ENCODE data around the gene SLC44A4.
"Not testable (repeated sequence)": the region's sequence is repeated elsewhere in the genome, so short reads cannot be mapped to it uniquely, and the experiment has no call there.

- not testable (repeated sequence) for TF ChIP-seq CTCF (IDR thresholded peaks at IDR 0.05; ENCODE audit: insufficient read depth, low read depth, low read length); EZH2 (IDR thresholded peaks at IDR 0.05; ENCODE audit: insufficient read depth, low read length)
These were observed 10.2 kb downstream of the SLC44A4 start for GRCh38 chr6:31868658-31868971.

Data from astrocyte (in vitro differentiated cells and primary cell).